Aorta (tissue), 5 donors: ENCODE data around the gene KRTAP10-9. TPM values are rescaled to one million over a fixed set of nuclear protein-coding genes. Genes with fewer than 3 reads are reported as not detected.
"Not testable (repeated sequence)": the region's sequence is repeated elsewhere in the genome, so short reads cannot be mapped to it uniquely, and the experiment has no call there.

ENCODE experiments used
- ATAC-seq: fragments of 200-7000 bp; cut with Tn5 transposase; one replicate; pipeline ENCODE4 v1.9.1; 2022; ENCODE audit warnings: moderate library complexity; ENCODE audit not compliant: low FRiP score
- DNase-seq, 2 donors: peaks; one replicate each; pipeline ENCODE4 v3.0.0-alpha.2; 2020
- H3K27ac ChIP-seq, 2 donors: one replicate each; pipeline ENCODE4 v1.5.1; 2013; ENCODE audit warnings: low read length in 2 of 2, mild to moderate bottlenecking in 2 of 2, moderate library complexity in 2 of 2, control low read depth in 1 of 2, inconsistent platforms in 1 of 2, low read depth in 1 of 2
- H3K27me3 ChIP-seq, 2 donors: one replicate each; pipeline ENCODE4 v1.6.1; 2013; ENCODE audit warnings: control low read depth in 1 of 2, low read length in 1 of 2, mild to moderate bottlenecking in 1 of 2, moderate library complexity in 1 of 2; ENCODE audit not compliant: insufficient read depth in 2 of 2, control insufficient read depth in 1 of 2
- H3K36me3 ChIP-seq, 2 donors: one replicate each; pipeline ENCODE4 v1.6.1; 2013; ENCODE audit warnings: control low read depth in 1 of 2, low read length in 1 of 2, mild to moderate bottlenecking in 1 of 2; ENCODE audit not compliant: insufficient read depth in 2 of 2, control insufficient read depth in 1 of 2
- H3K4me1 ChIP-seq, 2 donors: one replicate each; pipeline ENCODE4 v1.6.1; 2013; ENCODE audit warnings: low read length in 2 of 2, control low read depth in 1 of 2, mild to moderate bottlenecking in 1 of 2, moderate library complexity in 1 of 2; ENCODE audit not compliant: insufficient read depth in 2 of 2, control insufficient read depth in 1 of 2
- H3K4me3 ChIP-seq, 2 donors: one replicate each; pipeline ENCODE4 v1.5.1; 2013; ENCODE audit warnings: low read length in 2 of 2, control low read depth in 1 of 2, mild to moderate bottlenecking in 1 of 2
- H3K9me3 ChIP-seq: one replicate; pipeline ENCODE4 v1.6.1; 2013; ENCODE audit warnings: mild to moderate bottlenecking, low read length; ENCODE audit not compliant: control insufficient read depth
- whole genome bisulfite sequencing, 2 donors: extraction: QIAGEN DNeasy Blood & Tissue Kit; methylation state at CpG; one replicate each; pipeline ENCODE4 v1.1.7; 2013; 5-methylcytosine and 5-hydroxymethylcytosine counted together
- intact Hi-C, 2 donors: fragments of 100-400 bp; cut with DNase I; formaldehyde crosslinking; loops; one replicate each; pipeline versions ENCODE4 v1.14.2 to v1.15.0; 2022
- polyA plus RNA-seq, 2 donors: library from polyadenylated mRNA; stranded (reverse); fragments of 200-250 nt; gene quantifications; one replicate each; pipeline ENCODE4 v1.2.3, GENCODE V29; 2013
- total RNA-seq, 2 donors: library from RNA; stranded (reverse); fragmentation: NEBNext Ultra II Directional; extraction: Animal tissue kit (Norgen Biotek cat#: 25700); gene quantifications; one replicate each; pipeline ENCODE4 v1.2.1, GENCODE V29; 2021
- donor health status: healthy with polysubstance abuse.
- donor health status: Bipolar disorder and iron deficiency.
- donor health status: DM: no; HTN: no; CAD: no.
- donor health status: DM: no; HTN: no; CAD: no.
- donor health status: DM: yes; HTN: yes; CAD: no.

The KRTAP10-9 gene
- total and polyA plus RNA-seq, 4 donors: not detected

- ATAC-seq (no peak), DNase-seq (no peak)
- no peaks in the 10 kb centered on the region for H3K36me3 ChIP-seq
- no peak overlapping the region for H3K27ac ChIP-seq
- H3K27me3 ChIP-seq: no peaks in the 10 kb centered on the region
- intact Hi-C loops: no loop called here
- no peak overlapping the region for H3K4me3 ChIP-seq
- no peaks in the 10 kb centered on the region for H3K4me1 ChIP-seq
- WGBS, 2 donors: 74 to 79% methylated on average over 6 of the region's 6 CpGs
- peaks cover 6% of the 10 kb centered on the region for H3K9me3 ChIP-seq
Measured at GRCh38 chr21:44583800-44584147, 43.1 kb upstream of the KRTAP10-9 start.

GRCh38 chr21:44585892-44586291, 41.0 kb upstream of the KRTAP10-9 start:
- DNase-seq (peak in 1 of 2 donors; percentile 34), ATAC-seq (no peak)
- Histone ChIP-seq H3K36me3 (no peaks in the 10 kb centered on the region), H3K27ac (no peak overlapping the region), H3K9me3 (peaks cover 4% of the 10 kb centered on the region), H3K27me3 (no peaks in the 10 kb centered on the region), H3K4me1 (no peaks in the 10 kb centered on the region), H3K4me3 (no peak overlapping the region)
- intact Hi-C loops: no loop called here
- 87 to 89% methylated on average over 3 of the region's 3 CpGs for WGBS, 2 donors

GRCh38 chr21:44589094-44589493, 37.8 kb upstream of the KRTAP10-9 start:
- no peak for DNase-seq
- intact Hi-C loops: no loop called here
- no peak for ATAC-seq
- H3K4me1 ChIP-seq: no peaks in the 10 kb centered on the region
- H3K4me3 ChIP-seq: no peak overlapping the region
- no peaks in the 10 kb centered on the region for H3K27me3 ChIP-seq
- H3K36me3 ChIP-seq: no peaks in the 10 kb centered on the region
- WGBS, 2 donors: 96 to 97% methylated on average over 2 of the region's 2 CpGs
- H3K27ac ChIP-seq: no peak overlapping the region
- peaks cover 2% of the 10 kb centered on the region for H3K9me3 ChIP-seq

- intact Hi-C loops: no loop called here
Measured at GRCh38 chr21:44589586-44590305, 37.1 kb upstream of the KRTAP10-9 start.

GRCh38 chr21:44590311-44590721, 36.6 kb upstream of the KRTAP10-9 start:
- no peaks in the 10 kb centered on the region for H3K27me3 ChIP-seq
- intact Hi-C loops: no loop called here
- no peak for ATAC-seq

More at GRCh38 chr21:44589586-44590305, 37.1 kb upstream of the KRTAP10-9 start:
- H3K27me3 ChIP-seq: no peaks in the 10 kb centered on the region
- 80% methylated on average over 24 of the region's 24 CpGs for WGBS, 2 donors
- ATAC-seq (no peak), DNase-seq (peak in 1 of 2 donors; percentile 64)
- no peaks in the 10 kb centered on the region for H3K36me3 ChIP-seq
- H3K4me3 ChIP-seq: no peak overlapping the region
- H3K27ac ChIP-seq: no peak overlapping the region
- H3K9me3 ChIP-seq: peaks cover 2% of the 10 kb centered on the region
- H3K4me1 ChIP-seq: no peaks in the 10 kb centered on the region

GRCh38 chr21:44590897-44591800, 35.7 kb upstream of the KRTAP10-9 start:
- H3K27me3 ChIP-seq: not testable (repeated sequence)

More at GRCh38 chr21:44590311-44590721, 36.6 kb upstream of the KRTAP10-9 start:
- 81 to 83% methylated on average over 7 to 10 of the region's 10 CpGs for WGBS, 2 donors
- H3K9me3 ChIP-seq: peaks cover 2% of the 10 kb centered on the region
- peak in 1 of 2 donors; percentile 75 for DNase-seq
- H3K36me3 ChIP-seq: no peaks in the 10 kb centered on the region
- no peak overlapping the region for H3K4me3 ChIP-seq
- no peak overlapping the region for H3K27ac ChIP-seq
- no peaks in the 10 kb centered on the region for H3K4me1 ChIP-seq

GRCh38 chr21:44591801-44592130, 35.1 kb upstream of the KRTAP10-9 start:
- ATAC-seq, H3K4me3 ChIP-seq, H3K9me3 ChIP-seq, H3K27ac ChIP-seq, H3K4me1 ChIP-seq, intact Hi-C loops, H3K27me3 ChIP-seq, H3K36me3 ChIP-seq: not testable (repeated sequence)
- WGBS, 2 donors: 0 to 7% methylated on average over 3 to 4 of the region's 4 CpGs
- peak in 1 of 2 donors; percentile 38 for DNase-seq

More at GRCh38 chr21:44590897-44591800, 35.7 kb upstream of the KRTAP10-9 start:
- 31 to 35% methylated on average over 14 to 19 of the region's 19 CpGs for WGBS, 2 donors
- H3K36me3 ChIP-seq, H3K4me3 ChIP-seq, ATAC-seq, H3K27ac ChIP-seq, H3K9me3 ChIP-seq, H3K4me1 ChIP-seq, intact Hi-C loops: not testable (repeated sequence)
- DNase-seq: peak in 1 of 2 donors; percentile 38

GRCh38 chr21:44592446-44593311, 34.2 kb upstream of the KRTAP10-9 start, which contains the start of gene KRTAP10-6:
Gene KRTAP10-6 (minus strand): TSS chr21:44592505. CDS start chr21:44592484, 21 bp downstream.
- Histone ChIP-seq H3K4me1 (no peaks in the 10 kb centered on the region), H3K36me3 (no peaks in the 10 kb centered on the region), H3K4me3 (no peak within 1 kb of the TSS), H3K27ac (no peak within 1 kb of the TSS), H3K27me3 (no peaks in the 10 kb centered on the region), H3K9me3 (no peaks in the 10 kb centered on the region)
- peak in 1 of 2 donors; percentile 48 for DNase-seq
- no peak for ATAC-seq
- intact Hi-C loops: no loop called here
- WGBS, 2 donors: 61 to 65% methylated on average over 33 of the region's 33 CpGs
